Cardiac septum (tissue), 1 donor: Measurements from ENCODE around the gene PCSK7. TPM values are rescaled to one million over a fixed set of nuclear protein-coding genes. Genes with fewer than 3 reads are reported as not detected.
A peak's percentile ranks its signal among the peaks of the same experiment; 100 is the strongest.
"Not testable (repeated sequence)": the region's sequence is repeated elsewhere in the genome, so short reads cannot be mapped to it uniquely, and the experiment has no call there.

Experiments used
- DNase-seq: peaks from one replicate; pipeline ENCODE4 v3.0.0-alpha.2; 2020; ENCODE audit warnings: low spot score
- intact Hi-C: fragments of 100-400 bp; cut with DNase I; formaldehyde crosslinking; loops from one replicate; pipeline ENCODE4 v1.14.0; 2022
- long read RNA-seq: library from polyadenylated mRNA; unstranded; transcript quantifications from one replicate; pipeline ENCODE4 v2.0.0, GENCODE V29; 2021
- total RNA-seq: library from RNA; stranded (reverse); fragmentation: NEBNext Ultra II Directional; extraction: Animal tissue kit (Norgen Biotek cat#: 25700); gene quantifications from one replicate; pipeline ENCODE4 v1.2.1, GENCODE V29; 2021
- donor health status: DM: no; HTN: no; CAD: no.

Gene PCSK7
- total RNA-seq, result 45.5 TPM
- long read RNA-seq, full-length matches to known transcripts, result 28 of 80 reads
- long read RNA-seq, partial matches to known transcripts, result 16 of 80 reads
- long read RNA-seq, other reads (novel, unspliced or antisense), result 36 of 80 reads

- peak; percentile 91 for DNase-seq
Measured at GRCh38 chr11:117231842-117232091, at the start of gene PCSK7. Gene PCSK7, minus strand, starts transcription at chr11:117232073. Its CDS starts 2,229 bp downstream, at chr11:117229844.

GRCh38 chr11:117281159-117281558 is 49.3 kb upstream of the PCSK7 start:
- DNase-seq, result no peak
- intact Hi-C loops, result no loop called here

More at GRCh38 chr11:117231842-117232091, at the start of gene PCSK7:
- intact Hi-C loops, result loop anchor here (5.0 kb wide), 2 partner anchors 86 to 89 kb away; partner anchors contain the start of genes BACE1 and PAFAH1B2

GRCh38 chr11:117279711-117280376 is 48.0 kb upstream of the PCSK7 start:
- intact Hi-C loops, result no loop called here
- no peak for DNase-seq

- intact Hi-C loops, result no loop called here
- DNase-seq, result no peak
Measured at GRCh38 chr11:117278347-117278746, 46.5 kb upstream of the PCSK7 start.

- intact Hi-C loops, result no loop called here
- DNase-seq, result no peak
Measured at GRCh38 chr11:117273550-117274289, 41.8 kb upstream of the PCSK7 start.

GRCh38 chr11:117272175-117272574 is 40.3 kb upstream of the PCSK7 start:
- intact Hi-C loops, DNase-seq: not testable (repeated sequence)

GRCh38 chr11:117271208-117271607 is 39.3 kb upstream of the PCSK7 start:
- intact Hi-C loops, result no loop called here
- DNase-seq, result no peak

GRCh38 chr11:117269856-117270255 is 38.0 kb upstream of the PCSK7 start:
- intact Hi-C loops, result no loop called here
- DNase-seq, result no peak

- intact Hi-C loops, result no loop called here
Measured at GRCh38 chr11:117265745-117266144, 33.9 kb upstream of the PCSK7 start.

GRCh38 chr11:117264624-117265323 is 32.9 kb upstream of the PCSK7 start:
- DNase-seq, intact Hi-C loops: not testable (repeated sequence)

More at GRCh38 chr11:117265745-117266144, 33.9 kb upstream of the PCSK7 start:
- DNase-seq, result no peak

- DNase-seq, result no peak
- intact Hi-C loops, result no loop called here
Measured at GRCh38 chr11:117259417-117259816, 27.5 kb upstream of the PCSK7 start.

- DNase-seq, result no peak
- intact Hi-C loops, result no loop called here
Measured at GRCh38 chr11:117258576-117258975, 26.7 kb upstream of the PCSK7 start.

- intact Hi-C loops, result no loop called here
- no peak for DNase-seq
Measured at GRCh38 chr11:117256573-117256972, 24.7 kb upstream of the PCSK7 start.

GRCh38 chr11:117255966-117256365 is 24.1 kb upstream of the PCSK7 start:
- intact Hi-C loops, result no loop called here
- DNase-seq, result no peak

GRCh38 chr11:117251506-117251905 is 19.6 kb upstream of the PCSK7 start:
- intact Hi-C loops, result no loop called here
- DNase-seq, result no peak

GRCh38 chr11:117249571-117249970 is 17.7 kb upstream of the PCSK7 start:
- DNase-seq, result no peak
- intact Hi-C loops, result no loop called here

GRCh38 chr11:117248341-117248740 is 16.5 kb upstream of the PCSK7 start:
- DNase-seq, result no peak
- intact Hi-C loops, result no loop called here

GRCh38 chr11:117239295-117239694 is 7.4 kb upstream of the PCSK7 start:
- intact Hi-C loops, result no loop called here
- no peak for DNase-seq

GRCh38 chr11:117238221-117238620 is 6.3 kb upstream of the PCSK7 start:
- intact Hi-C loops, result no loop called here

GRCh38 chr11:117232911-117233409 is 1.1 kb upstream of the PCSK7 start:
- intact Hi-C loops, result loop anchor here (5.0 kb wide), 2 partner anchors 84 to 91 kb away; partner anchors contain the start of genes BACE1 and PAFAH1B2
- no peak for DNase-seq

More at GRCh38 chr11:117238221-117238620, 6.3 kb upstream of the PCSK7 start:
- no peak for DNase-seq
